Nephron (organoid): Measurements from ENCODE around the gene APLNR.
A peak's percentile ranks its signal among the peaks of the same experiment; 100 is the strongest.

ENCODE experiments used
- H3K27ac Mint-ChIP-seq, 3 experiments: 2 replicates each; pipeline ENCODE4 v1.8.0; 2020; ENCODE audit warnings: mixed read lengths in 3 of 3, mild to moderate bottlenecking in 2 of 3, moderate library complexity in 1 of 3
- H3K27me3 Mint-ChIP-seq: 2 replicates; pipeline ENCODE4 v1.8.0; 2021; ENCODE audit warnings: low read depth, mild to moderate bottlenecking, moderate library complexity, mixed read lengths
- H3K36me3 Mint-ChIP-seq: 2 replicates; pipeline ENCODE4 v1.8.0; 2020; ENCODE audit warnings: low read depth, mixed read lengths
- H3K4me1 Mint-ChIP-seq: 2 replicates; pipeline ENCODE4 v1.8.0; 2020; ENCODE audit warnings: mixed read lengths
- H3K4me3 Mint-ChIP-seq, 3 experiments: 2 replicates each; pipeline ENCODE4 v1.8.0; 2020; ENCODE audit warnings: mild to moderate bottlenecking in 3 of 3, mixed read lengths in 3 of 3, moderate library complexity in 2 of 3
- H3K9me3 Mint-ChIP-seq: 2 replicates; pipeline ENCODE4 v1.8.0; 2020; ENCODE audit warnings: mixed read lengths
- TF ChIP-seq, protein P1 (sequence below), 3 experiments: fragments of 200-600 bp; sonication (generic); IDR thresholded peaks; one replicate each; pipeline ENCODE4 v1.5.0; 2021; ENCODE audit warnings: antibody characterized with exemption in 3 of 3; ENCODE audit not compliant: unreplicated experiment in 3 of 3

The APLNR gene

DNA sequence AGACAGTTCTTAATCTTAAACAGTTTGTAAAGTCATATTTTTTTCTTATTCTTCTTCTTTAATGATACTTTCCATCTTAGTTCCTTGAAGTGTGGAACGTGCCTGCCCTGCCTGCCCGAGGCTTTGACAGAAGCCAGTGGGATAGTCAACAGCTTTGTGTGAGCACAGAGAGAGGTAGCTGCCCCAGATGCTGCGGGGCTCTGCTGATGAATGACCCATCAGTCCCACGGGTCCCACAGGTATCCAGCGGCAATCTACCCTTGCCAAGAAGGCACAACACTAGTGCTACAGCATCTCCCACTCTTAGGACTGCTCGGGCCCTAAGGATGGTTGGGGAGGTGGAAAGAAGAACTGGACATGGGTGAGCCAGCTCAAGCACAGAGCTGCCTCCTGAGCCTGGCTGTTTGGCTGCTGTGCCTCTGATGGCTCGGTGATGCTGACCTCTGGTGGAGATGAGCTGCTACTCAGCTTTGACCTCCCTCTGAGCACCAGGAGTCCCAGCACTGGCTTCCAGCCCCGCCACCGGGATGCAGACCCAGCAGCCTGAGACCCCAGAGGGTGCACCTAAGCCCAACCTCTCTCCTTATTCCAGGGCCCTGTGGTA, 11.8 kb upstream of the APLNR start:
- H3K4me3 Mint-ChIP-seq = no peak overlapping the region
- H3K27ac Mint-ChIP-seq = peak overlapping the region in 1 of 3 experiments; percentile 86
- H3K36me3 Mint-ChIP-seq = no peaks in the 10 kb centered on the region
- TF ChIP-seq, protein P1, sequence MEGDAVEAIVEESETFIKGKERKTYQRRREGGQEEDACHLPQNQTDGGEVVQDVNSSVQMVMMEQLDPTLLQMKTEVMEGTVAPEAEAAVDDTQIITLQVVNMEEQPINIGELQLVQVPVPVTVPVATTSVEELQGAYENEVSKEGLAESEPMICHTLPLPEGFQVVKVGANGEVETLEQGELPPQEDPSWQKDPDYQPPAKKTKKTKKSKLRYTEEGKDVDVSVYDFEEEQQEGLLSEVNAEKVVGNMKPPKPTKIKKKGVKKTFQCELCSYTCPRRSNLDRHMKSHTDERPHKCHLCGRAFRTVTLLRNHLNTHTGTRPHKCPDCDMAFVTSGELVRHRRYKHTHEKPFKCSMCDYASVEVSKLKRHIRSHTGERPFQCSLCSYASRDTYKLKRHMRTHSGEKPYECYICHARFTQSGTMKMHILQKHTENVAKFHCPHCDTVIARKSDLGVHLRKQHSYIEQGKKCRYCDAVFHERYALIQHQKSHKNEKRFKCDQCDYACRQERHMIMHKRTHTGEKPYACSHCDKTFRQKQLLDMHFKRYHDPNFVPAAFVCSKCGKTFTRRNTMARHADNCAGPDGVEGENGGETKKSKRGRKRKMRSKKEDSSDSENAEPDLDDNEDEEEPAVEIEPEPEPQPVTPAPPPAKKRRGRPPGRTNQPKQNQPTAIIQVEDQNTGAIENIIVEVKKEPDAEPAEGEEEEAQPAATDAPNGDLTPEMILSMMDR (IDR thresholded peaks at IDR 0.05; ENCODE audit: unreplicated experiment in 3 of 3) = peak; percentile 58 to 68 (median 61)
- no peaks in the 10 kb centered on the region for H3K9me3 Mint-ChIP-seq
- H3K4me1 Mint-ChIP-seq = peaks cover 36% of the 10 kb centered on the region
- H3K27me3 Mint-ChIP-seq = no peaks in the 10 kb centered on the region

DNA sequence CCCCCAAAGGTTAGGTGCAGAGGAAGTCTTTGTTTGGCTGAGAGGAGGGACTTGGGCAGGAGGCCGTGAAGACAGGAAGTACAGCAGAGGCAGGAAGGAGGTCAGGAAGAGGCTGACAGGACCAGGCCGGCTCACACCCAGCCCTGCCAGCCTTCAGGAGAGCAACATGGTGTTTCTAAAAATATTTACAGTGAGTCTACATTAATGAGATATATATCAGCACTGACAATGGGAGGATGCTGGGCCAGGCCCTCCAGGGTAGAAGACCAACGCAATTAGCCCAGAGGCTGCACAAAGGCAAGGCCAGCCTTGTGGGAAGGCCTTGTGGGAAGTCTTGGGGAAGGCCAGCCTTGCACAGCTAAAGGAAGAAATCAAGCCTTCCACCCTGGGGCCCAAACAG, 7.9 kb upstream of the APLNR start:
- Mint-ChIP-seq H3K27me3 (peaks cover 8% of the 10 kb centered on the region), H3K4me1 (peaks cover 46% of the 10 kb centered on the region), H3K4me3 (no peak overlapping the region), H3K36me3 (no peaks in the 10 kb centered on the region), H3K9me3 (no peaks in the 10 kb centered on the region), H3K27ac (peak overlapping the region in 1 of 3 experiments; percentile 32)
- TF ChIP-seq, protein P1 (IDR thresholded peaks at IDR 0.05; ENCODE audit: unreplicated experiment in 3 of 3) = no peak

DNA sequence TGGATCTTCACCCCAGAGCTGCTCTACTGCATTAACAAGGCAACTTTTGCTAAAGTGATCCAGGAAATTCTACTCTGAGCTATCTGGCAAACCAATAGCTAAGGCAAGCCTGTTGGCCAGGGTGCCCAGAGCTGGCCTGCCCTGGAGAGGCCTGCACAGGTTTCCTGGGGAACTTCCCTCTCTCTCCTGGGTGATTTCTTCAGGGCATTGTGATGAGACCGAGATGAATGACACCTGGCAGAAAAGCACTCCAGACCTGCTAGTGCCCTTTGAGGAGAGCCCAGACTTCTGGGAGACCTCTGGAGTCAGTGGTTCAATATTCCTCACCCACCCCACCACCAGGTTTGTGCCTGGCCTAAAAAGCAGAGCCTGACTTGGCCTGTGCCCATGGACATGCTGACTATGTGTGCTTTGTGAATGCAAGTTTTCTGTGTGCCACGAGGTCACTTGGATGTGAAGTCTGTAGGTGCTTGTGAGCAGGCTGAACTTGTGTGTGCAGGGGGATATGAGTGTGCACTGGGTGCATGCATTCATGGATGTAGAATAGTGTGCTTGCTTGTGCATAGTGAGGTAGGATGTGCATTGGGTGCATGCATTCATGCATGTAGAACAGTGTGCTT, 4.4 kb upstream of the APLNR start:
- no peaks in the 10 kb centered on the region for H3K9me3 Mint-ChIP-seq
- TF ChIP-seq, protein P1 (IDR thresholded peaks at IDR 0.05; ENCODE audit: unreplicated experiment in 3 of 3) = no peak
- H3K36me3 Mint-ChIP-seq = no peaks in the 10 kb centered on the region
- peak overlapping the region; percentile 70 to 84 (median 80) for H3K27ac Mint-ChIP-seq
- H3K4me3 Mint-ChIP-seq = no peak overlapping the region
- peaks cover 66% of the 10 kb centered on the region for H3K4me1 Mint-ChIP-seq
- H3K27me3 Mint-ChIP-seq = peaks cover 14% of the 10 kb centered on the region

DNA sequence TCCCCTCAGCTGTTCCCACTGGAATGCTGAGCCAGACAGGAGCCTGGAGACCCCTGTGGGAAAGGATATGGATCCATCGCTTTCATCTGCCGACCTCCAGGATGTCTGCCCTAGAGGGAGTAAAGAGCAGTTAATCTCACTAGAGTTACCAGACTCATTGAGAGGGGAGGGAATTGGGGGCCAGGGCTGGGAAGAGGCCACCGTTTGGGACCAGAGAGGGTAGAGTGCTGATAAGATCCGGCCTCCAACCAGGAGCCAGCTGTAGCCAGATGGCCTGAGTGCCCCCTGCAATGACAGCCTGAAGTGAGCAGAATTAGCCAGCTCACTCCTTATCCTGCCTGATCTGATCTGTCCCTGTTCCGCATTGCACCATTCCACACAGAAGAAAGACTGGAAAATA, 3.7 kb upstream of the APLNR start:
- TF ChIP-seq, protein P1 (IDR thresholded peaks at IDR 0.05; ENCODE audit: unreplicated experiment in 3 of 3) = no peak
- H3K9me3 Mint-ChIP-seq = no peaks in the 10 kb centered on the region
- H3K36me3 Mint-ChIP-seq = no peaks in the 10 kb centered on the region
- H3K27me3 Mint-ChIP-seq = peaks cover 19% of the 10 kb centered on the region
- H3K27ac Mint-ChIP-seq = peak overlapping the region; percentile 70 to 83 (median 80)
- peaks cover 70% of the 10 kb centered on the region for H3K4me1 Mint-ChIP-seq
- H3K4me3 Mint-ChIP-seq = peak overlapping the region in 1 of 3 experiments; percentile 18

DNA sequence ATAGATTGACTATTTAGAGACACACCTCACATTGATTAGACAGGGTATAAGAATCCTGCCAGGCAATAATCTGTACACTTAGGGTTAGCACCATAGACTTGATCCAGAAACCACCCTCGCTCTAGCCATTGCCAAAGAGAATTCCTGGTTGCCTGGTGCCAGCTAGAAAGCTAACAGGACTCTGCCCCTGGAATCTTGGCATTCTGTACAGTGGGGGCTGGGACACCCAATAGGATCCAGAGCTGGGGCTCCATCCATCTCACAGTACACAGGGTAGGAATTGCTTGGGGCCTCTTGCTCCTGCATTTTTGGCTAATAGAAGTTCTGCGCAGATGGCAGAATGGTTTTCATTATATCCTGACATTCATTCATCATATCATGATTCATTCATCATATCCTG, 3.0 kb upstream of the APLNR start:
- TF ChIP-seq, protein P1 (IDR thresholded peaks at IDR 0.05; ENCODE audit: unreplicated experiment in 3 of 3) = no peak
- Mint-ChIP-seq H3K4me1 (peaks cover 78% of the 10 kb centered on the region), H3K36me3 (no peaks in the 10 kb centered on the region), H3K27ac (peak overlapping the region in 2 of 3 experiments; percentile 70 to 80), H3K9me3 (no peaks in the 10 kb centered on the region), H3K27me3 (peaks cover 25% of the 10 kb centered on the region), H3K4me3 (no peak overlapping the region)

DNA sequence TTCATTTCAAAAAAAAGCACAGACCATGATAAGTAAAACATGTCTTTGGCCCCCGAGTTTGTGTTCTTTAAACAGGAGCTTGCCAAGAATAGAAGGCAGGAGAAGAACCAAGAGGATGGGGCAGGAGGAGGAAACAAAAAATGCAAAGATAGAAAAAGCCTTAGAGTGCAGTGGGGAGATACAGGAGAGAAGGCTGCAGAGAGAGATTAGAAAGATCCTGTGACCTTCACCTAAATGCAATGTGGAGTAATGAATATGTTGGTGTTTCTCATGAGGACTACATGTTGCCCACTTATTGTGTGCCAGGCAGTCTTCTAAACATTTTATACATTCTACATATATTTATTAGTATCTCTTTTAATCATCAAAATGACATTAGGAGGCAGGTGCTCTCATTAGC, 2.3 kb upstream of the APLNR start:
- TF ChIP-seq, protein P1 (IDR thresholded peaks at IDR 0.05; ENCODE audit: unreplicated experiment in 3 of 3) = no peak
- Mint-ChIP-seq H3K27ac (peak overlapping the region in 2 of 3 experiments; percentile 35 to 70), H3K4me3 (no peak overlapping the region), H3K9me3 (no peaks in the 10 kb centered on the region), H3K27me3 (peaks cover 31% of the 10 kb centered on the region), H3K4me1 (peaks cover 78% of the 10 kb centered on the region), H3K36me3 (no peaks in the 10 kb centered on the region)
